SKM-1 (cell line): ENCODE data around the gene SMAD5.

Experiments
- DNase-seq: peaks from one replicate; lab custom pipeline; 2025; ENCODE audit not compliant: unreplicated experiment; lab: John Stamatoyannopoulos, UW

The SMAD5 gene

GRCh38 chr5:136194576-136194975 is 61.9 kb downstream of the SMAD5 start:
- no peak for DNase-seq

GRCh38 chr5:136195971-136196820 is 63.6 kb downstream of the SMAD5 start:
- DNase-seq: no peak

- DNase-seq: no peak
Measured at GRCh38 chr5:136197462-136198142, 65.0 kb downstream of the SMAD5 start.

- DNase-seq: no peak
Measured at GRCh38 chr5:136198453-136198852, 65.8 kb downstream of the SMAD5 start.

- DNase-seq: no peak
Measured at GRCh38 chr5:136199408-136199807, 66.8 kb downstream of the SMAD5 start.

GRCh38 chr5:136200130-136200529 is 67.5 kb downstream of the SMAD5 start:
- no peak for DNase-seq

GRCh38 chr5:136200761-136201160 is 68.1 kb downstream of the SMAD5 start:
- DNase-seq: no peak

- no peak for DNase-seq
Measured at GRCh38 chr5:136201870-136202269, 69.2 kb downstream of the SMAD5 start.

GRCh38 chr5:136202469-136203205 is 70.0 kb downstream of the SMAD5 start:
- DNase-seq: no peak

GRCh38 chr5:136203303-136203922 is 70.8 kb downstream of the SMAD5 start:
- no peak for DNase-seq

GRCh38 chr5:136205061-136205702 is 72.5 kb downstream of the SMAD5 start:
- DNase-seq: no peak

- DNase-seq: no peak
Measured at GRCh38 chr5:136205941-136206340, 73.3 kb downstream of the SMAD5 start.

GRCh38 chr5:136206361-136206760 is 73.7 kb downstream of the SMAD5 start:
- no peak for DNase-seq

- DNase-seq: no peak
Measured at GRCh38 chr5:136207631-136208030, 75.0 kb downstream of the SMAD5 start.

- peak; percentile 9 for DNase-seq
Measured at GRCh38 chr5:136208916-136209315, 76.3 kb downstream of the SMAD5 start.

GRCh38 chr5:136209346-136209910 is 76.8 kb downstream of the SMAD5 start:
- no peak for DNase-seq

- no peak for DNase-seq
Measured at GRCh38 chr5:136210259-136210658, 77.6 kb downstream of the SMAD5 start.

- DNase-seq: no peak
Measured at GRCh38 chr5:136211282-136212040, 78.8 kb downstream of the SMAD5 start.

GRCh38 chr5:136212252-136212721 is 79.6 kb downstream of the SMAD5 start:
- DNase-seq: no peak
